H1 (cell line): Measurements from ENCODE around the gene SCN8A. TPM values are rescaled to one million over a fixed set of nuclear protein-coding genes. Genes with fewer than 3 reads are reported as not detected.

Source experiments
- ASH2L ChIP-seq: fragments of 200-600, 300-600 bp; sonication (generic); IDR thresholded peaks from one replicate; pipeline ENCODE4 v1.7.1; 2017; ENCODE audit warnings: low read length
- BACH1 ChIP-seq: IDR thresholded peaks from 2 replicates; pipeline ENCODE4 v1.6.1; 2012; ENCODE audit warnings: low read length, improper control_type of control experiment
- CHD2 ChIP-seq: IDR thresholded peaks from 2 replicates; pipeline ENCODE4 v1.6.1; 2012; ENCODE audit warnings: low read length, improper control_type of control experiment
- CREB1 ChIP-seq: IDR thresholded peaks from 2 replicates; pipeline ENCODE4 v1.6.1; 2012; ENCODE audit warnings: inconsistent platforms
- GABPA ChIP-seq: IDR thresholded peaks from 2 replicates; pipeline ENCODE4 v1.6.1; 2011; ENCODE audit warnings: mild to moderate bottlenecking, low read length, moderate library complexity, borderline replicate concordance; ENCODE audit not compliant: insufficient read depth
- RAD21 ChIP-seq, 2 experiments: IDR thresholded peaks in 1 of 2; conservative IDR thresholded peaks in 1 of 2; 2 replicates each; pipeline ENCODE4 v1.6.1; 2011; ENCODE audit warnings: low read depth in 2 of 2, low read length in 2 of 2, improper control_type of control experiment in 1 of 2, inconsistent platforms in 1 of 2, mild to moderate bottlenecking in 1 of 2, moderate library complexity in 1 of 2
- SP2 ChIP-seq: IDR thresholded peaks from 2 replicates; pipeline ENCODE4 v1.6.1; 2012; ENCODE audit warnings: mild to moderate bottlenecking, low read length, inconsistent platforms
- polyA plus RNA-seq, 7 experiments: library from polyadenylated mRNA; depleted of rRNA in 3 of 7; stranded (reverse) in 5 of 7; unstranded in 2 of 7; fragments of >200 nt in 5 of 7; fragments of 200-250 nt in 2 of 7; gene quantifications; 1 replicate in 5 of 7; 2 replicates in 1 of 7; 4 replicates in 1 of 7; pipeline versions ENCODE4 v1.2.1 to v1.2.3, GENCODE V29; 2011 to 2013; ENCODE audit warnings: missing spikeins in 2 of 7, mixed read lengths in 2 of 7
- total RNA-seq: library from RNA; stranded (reverse); fragmentation: NEBNext Ultra II Directional; extraction: Animal tissue kit (Norgen Biotek cat#: 25700); gene quantifications from 2 replicates; pipeline ENCODE4 v1.2.1, GENCODE V29; 2021

SCN8A gene
- total and polyA plus RNA-seq, 2 of the 8 experiments (the other 6 are each of a cell fraction or from before 2014, with no cell fraction given): 6.3 to 10.7 TPM

DNA sequence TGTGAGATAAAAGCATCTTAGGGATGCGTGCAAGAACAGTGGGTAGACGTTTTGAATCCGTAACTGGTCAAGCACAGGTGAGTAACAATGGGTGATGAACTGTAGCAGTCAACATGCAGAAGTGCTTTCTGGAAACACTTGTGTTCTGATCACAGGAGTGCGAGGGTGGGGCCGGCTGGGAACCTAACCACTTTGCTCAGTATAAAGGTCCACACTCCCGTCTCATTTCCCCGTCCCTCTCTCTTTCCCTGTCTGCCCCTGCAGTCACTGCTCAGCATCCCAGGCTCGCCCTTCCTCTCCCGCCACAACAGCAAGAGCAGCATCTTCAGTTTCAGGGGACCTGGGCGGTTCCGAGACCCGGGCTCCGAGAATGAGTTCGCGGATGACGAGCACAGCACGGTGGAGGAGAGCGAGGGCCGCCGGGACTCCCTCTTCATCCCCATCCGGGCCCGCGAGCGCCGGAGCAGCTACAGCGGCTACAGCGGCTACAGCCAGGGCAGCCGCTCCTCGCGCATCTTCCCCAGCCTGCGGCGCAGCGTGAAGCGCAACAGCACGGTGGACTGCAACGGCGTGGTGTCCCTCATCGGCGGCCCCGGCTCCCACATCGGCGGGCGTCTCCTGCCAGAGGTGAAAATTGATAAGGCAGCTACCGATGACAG, 130.4 kb downstream of the SCN8A start (continued):
- TF ChIP-seq ASH2L: peak; percentile 73
- no peak for TF ChIP-seq BACH1
- TF ChIP-seq RAD21 (IDR thresholded peaks at IDR 0.05 in 1 of 2, conservative IDR thresholded peaks at IDR 0.05 in 1 of 2; ENCODE audit: low read depth in 2 of 2, low read length in 2 of 2): peak in 1 of 2 experiments; percentile 27; a peak in 2 of 4 replicates
- no peak for TF ChIP-seq SP2
- peak; percentile 19; the same call in 1 of the 2 replicates for TF ChIP-seq CREB1
- peak; percentile 81; the same call in 1 of the 2 replicates for TF ChIP-seq GABPA
- no peak for TF ChIP-seq CHD2
